HAP-1 (cell line): ENCODE measurements around the gene RICTOR.
"Not testable (repeated sequence)": the region's sequence is repeated elsewhere in the genome, so short reads cannot be mapped to it uniquely, and the experiment has no call there.

Experiments used
- DNase-seq, 2 experiments: peaks; one replicate each; pipeline ENCODE4 v3.0.0-alpha.2; 2016 to 2020; ENCODE audit warnings: low spot score in 2 of 2
- H3K27me3 ChIP-seq: fragments of 250-450 bp; sonication (Bioruptor Pico); 2 replicates; pipeline ENCODE4 v1.5.1; 2020; ENCODE audit warnings: low read depth, mild to moderate bottlenecking, moderate library complexity
- H3K36me3 ChIP-seq: fragments of 250-450 bp; sonication (Bioruptor Pico); replicated peaks from 2 replicates; pipeline ENCODE4 v1.5.1; 2020; ENCODE audit warnings: mild to moderate bottlenecking
- H3K4me1 ChIP-seq: fragments of 250-450 bp; sonication (Bioruptor Pico); 2 replicates; pipeline ENCODE4 v1.5.1; 2020; ENCODE audit warnings: mild to moderate bottlenecking
- H3K4me3 ChIP-seq: fragments of 250-450 bp; sonication (Bioruptor Pico); 2 replicates; pipeline ENCODE4 v1.5.1; 2020; ENCODE audit warnings: mild to moderate bottlenecking, moderate library complexity
- H3K9me3 ChIP-seq: fragments of 250-450 bp; sonication (Bioruptor Pico); 2 replicates; pipeline ENCODE4 v1.5.1; 2020; ENCODE audit warnings: mild to moderate bottlenecking, moderate library complexity
- in situ Hi-C: fragments of 300-500 bp; cut with MboI; formaldehyde crosslinking; loops from 3 replicates; pipeline ENCODE4 v1.14.3; 2020; ENCODE audit warnings: low sequenced_read_pairs, inconsistent platforms, mixed read lengths

Gene RICTOR

DNA sequence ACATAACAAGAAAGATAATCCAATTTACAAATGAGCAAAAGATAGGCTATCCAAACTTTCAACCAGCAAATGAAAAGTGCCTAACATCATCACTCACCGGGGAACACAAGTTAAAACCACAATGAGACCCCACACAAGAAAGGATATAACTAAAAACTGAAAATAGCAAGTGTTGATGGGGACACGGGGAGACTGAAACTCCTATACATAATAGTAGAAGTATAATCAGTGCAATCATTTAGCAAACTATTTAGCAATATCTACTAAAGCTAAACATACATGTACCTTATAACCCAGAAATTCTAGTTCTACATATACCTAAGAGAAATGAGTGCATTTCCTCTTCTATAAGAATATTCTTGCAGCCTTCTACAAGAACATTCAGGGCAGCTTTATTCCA is 72.5 kb downstream of the RICTOR start:
- Histone ChIP-seq H3K36me3 (no peaks in the 10 kb centered on the region), H3K4me1 (peaks cover 11% of the 10 kb centered on the region), H3K9me3 (no peaks in the 10 kb centered on the region), H3K4me3 (no peak overlapping the region), H3K27me3 (no peaks in the 10 kb centered on the region)
- DNase-seq: no peak
- in situ Hi-C loops: no loop called here

DNA sequence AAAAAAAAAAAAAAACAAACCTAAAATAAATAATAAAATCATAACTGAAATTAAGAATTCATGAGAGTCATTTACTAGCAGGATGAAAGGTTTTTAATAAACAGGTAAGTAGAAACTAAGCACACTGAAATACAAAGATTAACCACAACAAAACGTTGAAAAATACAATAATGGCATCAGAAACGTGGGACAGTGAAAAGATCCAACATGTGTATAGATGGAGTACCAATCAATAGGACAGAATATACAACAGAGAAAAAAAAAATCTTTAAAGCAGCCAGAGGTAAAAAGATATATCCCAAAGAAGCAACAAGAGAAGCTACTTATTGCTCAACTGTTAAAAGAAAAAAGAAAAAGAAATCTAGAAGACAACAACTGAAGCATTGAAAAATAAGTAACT is 75.2 kb downstream of the RICTOR start:
- DNase-seq: no peak
- H3K9me3 ChIP-seq: no peaks in the 10 kb centered on the region
- in situ Hi-C loops: no loop called here
- no peaks in the 10 kb centered on the region for H3K36me3 ChIP-seq
- no peaks in the 10 kb centered on the region for H3K27me3 ChIP-seq
- peaks cover 11% of the 10 kb centered on the region for H3K4me1 ChIP-seq
- no peak overlapping the region for H3K4me3 ChIP-seq

DNA sequence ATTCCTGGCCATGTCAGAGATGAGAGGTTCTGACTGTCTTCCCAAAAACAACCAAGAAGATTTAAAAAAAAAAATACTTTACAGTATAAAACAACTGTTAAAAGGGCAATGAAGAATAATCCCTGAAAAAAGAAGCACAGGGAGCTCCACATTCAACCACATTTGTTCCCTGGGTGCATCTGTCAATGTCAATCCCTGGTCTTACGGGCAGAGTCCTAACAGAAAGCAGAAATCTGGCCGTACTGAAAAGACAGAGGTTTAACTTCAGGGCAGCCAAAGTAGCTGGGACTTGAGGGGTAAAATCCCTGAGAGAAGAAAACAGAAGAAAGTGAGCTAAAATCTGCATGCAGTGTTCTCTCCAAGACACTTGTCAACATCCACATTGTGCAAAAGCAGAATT is 76.6 kb downstream of the RICTOR start:
- DNase-seq: peak in 1 of 2 experiments; percentile 13
- no peak overlapping the region for H3K4me3 ChIP-seq
- in situ Hi-C loops: no loop called here
- peaks cover 11% of the 10 kb centered on the region for H3K4me1 ChIP-seq
- H3K27me3 ChIP-seq: no peaks in the 10 kb centered on the region
- no peaks in the 10 kb centered on the region for H3K36me3 ChIP-seq
- H3K9me3 ChIP-seq: no peaks in the 10 kb centered on the region

DNA sequence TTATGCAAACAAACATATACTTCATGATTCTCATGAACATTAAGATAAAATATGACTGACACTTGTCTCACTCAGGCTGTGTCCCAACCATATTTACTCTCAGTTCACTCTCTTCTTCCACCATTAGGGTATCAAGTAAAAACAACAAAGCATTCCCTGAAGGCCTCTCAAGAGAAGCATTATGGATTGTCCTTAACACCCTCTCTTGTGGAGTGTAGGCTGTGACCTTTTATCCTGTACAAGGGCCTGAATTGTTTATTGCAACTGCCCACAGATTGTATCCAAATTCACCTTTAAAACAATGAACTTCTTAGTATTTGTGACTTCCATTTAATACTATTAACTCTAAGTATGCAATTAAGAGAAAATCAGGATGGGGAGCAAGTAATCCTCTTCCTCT is 78.1 kb downstream of the RICTOR start:
- Histone ChIP-seq H3K36me3 (no peaks in the 10 kb centered on the region), H3K4me1 (peaks cover 11% of the 10 kb centered on the region), H3K27me3 (no peaks in the 10 kb centered on the region), H3K4me3 (no peak overlapping the region), H3K9me3 (no peaks in the 10 kb centered on the region)
- in situ Hi-C loops: no loop called here
- DNase-seq: no peak

DNA sequence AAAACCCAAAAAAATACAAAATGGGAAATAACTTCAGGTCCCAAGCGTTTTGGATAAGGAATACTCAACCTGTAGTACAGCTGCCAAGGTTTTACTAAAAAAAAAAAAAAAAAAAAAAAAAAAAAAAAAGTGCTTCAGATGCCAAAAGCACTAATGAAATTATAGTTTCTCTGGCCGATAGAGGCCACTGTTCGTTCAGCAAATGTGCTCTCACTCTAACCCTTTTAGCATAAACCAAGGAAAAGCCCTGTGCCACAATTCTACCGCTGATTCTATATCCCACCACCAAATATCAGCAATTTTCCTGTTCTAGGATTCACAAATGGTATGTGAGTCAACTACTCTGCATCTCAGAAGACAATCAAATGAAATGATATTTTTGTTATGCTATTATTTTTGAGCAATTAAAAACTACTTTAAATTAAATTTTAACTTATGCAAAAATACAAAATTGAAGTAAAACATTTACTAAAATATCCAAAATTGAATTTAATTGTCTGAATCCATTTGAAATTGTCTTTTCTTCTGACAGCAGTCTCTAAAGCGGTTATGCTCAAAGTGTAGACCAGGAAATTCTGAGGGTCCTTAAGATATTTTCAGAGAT is 79.8 kb downstream of the RICTOR start:
- no peaks in the 10 kb centered on the region for H3K27me3 ChIP-seq
- H3K4me3 ChIP-seq: no peak overlapping the region
- H3K36me3 ChIP-seq: 0 out of 2 replicates have a peak, but pooled peaks cover 5% of the 10 kb centered on the region
- DNase-seq: peak; percentile 57 to 80
- peaks cover 11% of the 10 kb centered on the region for H3K4me1 ChIP-seq
- no peaks in the 10 kb centered on the region for H3K9me3 ChIP-seq
- in situ Hi-C loops: no loop called here

DNA sequence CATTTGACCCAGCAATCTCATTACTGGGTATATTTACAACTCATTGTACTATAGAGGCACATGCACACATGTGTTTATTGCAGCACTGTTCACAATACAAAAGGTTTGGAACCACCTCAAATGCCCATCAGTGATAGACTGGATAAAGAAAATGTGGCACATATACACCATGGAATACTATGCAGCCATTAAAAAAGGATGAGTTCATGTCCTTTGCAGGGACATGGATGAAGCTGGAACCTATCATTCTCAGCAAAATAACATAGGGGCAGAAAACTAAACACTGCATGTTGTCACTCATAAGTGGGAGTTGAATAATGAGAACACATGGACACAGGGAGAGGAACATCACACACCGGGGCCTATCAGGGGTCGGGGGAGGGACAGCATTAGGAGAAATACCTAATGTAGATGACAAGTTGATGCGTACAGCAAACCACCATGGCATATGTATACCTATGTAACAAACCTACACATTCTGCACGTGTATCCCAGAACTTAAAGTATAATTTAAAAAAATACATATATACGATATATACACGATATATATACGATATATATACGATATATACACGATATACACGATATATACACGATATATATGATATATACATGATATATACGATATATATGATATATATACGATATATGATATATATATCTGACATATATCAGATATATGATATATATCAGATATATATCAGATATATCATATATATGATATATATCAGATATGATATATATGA is 84.1 kb downstream of the RICTOR start:
- H3K27me3 ChIP-seq, DNase-seq, H3K9me3 ChIP-seq, H3K4me1 ChIP-seq, H3K4me3 ChIP-seq, H3K36me3 ChIP-seq, in situ Hi-C loops: not testable (repeated sequence)

DNA sequence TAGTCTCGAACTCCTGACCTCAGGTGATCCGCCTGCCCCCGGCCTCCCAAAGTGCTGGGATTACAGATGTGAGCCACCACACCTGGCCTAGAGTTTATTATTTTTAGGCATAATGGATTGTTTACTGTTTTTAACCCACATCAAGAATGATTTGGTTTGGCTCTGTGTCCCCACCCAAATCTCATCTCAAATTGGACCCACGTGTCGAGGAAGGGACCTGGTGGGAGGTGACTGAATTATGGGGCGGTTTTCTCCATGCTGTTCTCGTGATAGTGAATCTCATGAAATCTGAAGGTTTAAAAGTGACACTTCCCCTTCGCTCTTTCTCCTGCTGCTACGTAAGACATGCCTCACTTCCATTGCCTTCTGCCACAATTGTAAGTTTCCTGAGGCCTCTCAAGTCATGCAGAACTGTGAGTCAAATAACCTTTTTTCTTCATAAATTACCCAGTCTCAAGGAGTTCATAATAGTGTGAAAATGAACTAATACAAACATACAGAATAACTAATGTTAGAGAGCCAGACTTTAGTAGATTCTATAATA is 88.2 kb downstream of the RICTOR start:
- Histone ChIP-seq H3K4me3 (no peak overlapping the region), H3K36me3 (peaks cover 8% of the 10 kb centered on the region; the same call in 1 of the 2 replicates), H3K27me3 (no peaks in the 10 kb centered on the region), H3K4me1 (no peaks in the 10 kb centered on the region), H3K9me3 (no peaks in the 10 kb centered on the region)
- in situ Hi-C loops: no loop called here
- DNase-seq: no peak

DNA sequence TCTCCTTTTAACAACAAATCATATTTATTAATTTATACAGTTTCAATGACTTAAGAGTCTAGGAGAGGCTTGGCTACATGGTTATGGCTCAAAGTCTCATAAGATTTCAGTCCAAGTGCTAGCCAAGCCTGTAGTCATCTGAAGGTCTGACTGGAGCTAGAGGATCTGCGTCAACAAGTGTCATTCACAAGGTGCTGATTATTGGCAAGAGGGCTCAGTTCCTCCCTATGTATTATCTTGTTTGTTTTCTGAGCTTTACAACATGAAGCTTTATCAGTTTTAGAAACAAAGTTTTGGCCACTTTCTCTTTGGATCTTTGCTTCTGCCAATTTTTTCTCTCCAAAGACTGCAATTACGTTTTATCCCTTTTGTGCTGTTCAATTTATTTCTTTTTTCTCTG is 94.7 kb downstream of the RICTOR start:
- in situ Hi-C loops: no loop called here
- no peak for DNase-seq
- Histone ChIP-seq H3K4me1 (peaks cover 9% of the 10 kb centered on the region), H3K4me3 (no peak overlapping the region), H3K36me3 (no peaks in the 10 kb centered on the region), H3K9me3 (no peaks in the 10 kb centered on the region), H3K27me3 (no peaks in the 10 kb centered on the region)

DNA sequence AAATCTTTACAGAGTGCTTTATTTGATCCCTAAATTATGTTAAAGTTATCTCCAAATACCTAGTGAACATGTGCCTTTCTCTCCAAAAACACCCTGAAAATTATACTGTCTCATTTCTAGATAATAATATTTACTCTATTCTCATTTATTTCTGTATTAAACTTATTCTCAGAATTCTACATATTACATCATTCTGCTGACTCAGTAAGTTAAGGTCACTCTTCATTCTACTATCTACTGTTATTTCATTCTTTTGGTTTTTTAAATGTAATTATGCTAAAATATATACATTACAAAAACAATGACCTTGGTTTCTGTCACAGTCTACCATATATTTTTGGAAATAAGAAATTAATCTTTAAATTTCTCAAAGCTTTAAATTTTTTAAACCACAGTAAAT is 96.2 kb downstream of the RICTOR start:
- peaks cover 9% of the 10 kb centered on the region for H3K4me1 ChIP-seq
- no peaks in the 10 kb centered on the region for H3K9me3 ChIP-seq
- in situ Hi-C loops: no loop called here
- no peaks in the 10 kb centered on the region for H3K36me3 ChIP-seq
- DNase-seq: no peak
- H3K27me3 ChIP-seq: no peaks in the 10 kb centered on the region
- no peak overlapping the region for H3K4me3 ChIP-seq

DNA sequence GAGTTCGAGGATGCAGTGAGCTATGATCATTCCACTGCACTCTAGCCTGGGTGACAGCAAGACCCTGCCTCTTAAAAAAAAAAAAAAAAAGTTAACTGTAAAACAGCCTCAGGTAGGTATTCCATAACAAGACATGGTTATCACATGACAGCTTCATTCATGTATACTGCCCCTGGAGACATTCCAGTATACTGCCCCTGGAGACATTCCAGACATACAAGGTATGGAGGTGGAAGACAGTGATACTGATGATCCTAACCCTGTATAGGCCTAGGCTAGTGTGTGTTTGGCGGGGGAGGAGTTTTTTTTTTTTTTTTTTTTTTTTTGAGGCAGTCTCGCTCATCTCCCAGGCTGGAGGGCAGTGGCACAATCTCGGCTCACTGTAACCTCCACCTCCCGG is 105.5 kb downstream of the RICTOR start:
- H3K4me1 ChIP-seq: no peaks in the 10 kb centered on the region

DNA sequence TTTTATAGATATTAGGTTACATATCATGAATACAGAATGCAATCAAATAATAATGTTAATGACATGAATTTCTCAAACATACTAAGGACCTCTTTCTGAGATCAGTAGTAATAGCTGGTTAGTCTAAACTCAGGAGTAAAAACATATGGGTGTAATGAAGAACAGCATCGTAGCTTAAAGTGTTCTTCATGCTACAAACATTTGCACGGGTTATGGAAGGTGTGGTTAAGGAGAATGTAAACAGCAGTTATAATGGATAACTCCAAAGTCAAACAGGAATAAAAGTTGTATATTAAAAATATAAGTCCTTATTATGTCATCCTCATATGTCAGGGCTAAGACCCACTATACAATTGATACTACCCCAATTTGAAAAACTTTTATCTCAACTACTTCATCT is 112.5 kb downstream of the RICTOR start:
- no peaks in the 10 kb centered on the region for H3K9me3 ChIP-seq
- no peak overlapping the region for H3K4me3 ChIP-seq
- no peak for DNase-seq
- H3K36me3 ChIP-seq: peaks cover 21% of the 10 kb centered on the region
- in situ Hi-C loops: no loop called here
- H3K4me1 ChIP-seq: no peaks in the 10 kb centered on the region
- H3K27me3 ChIP-seq: no peaks in the 10 kb centered on the region

More for the DNA sequence above, 105.5 kb downstream of the RICTOR start:
- Histone ChIP-seq H3K36me3 (no peaks in the 10 kb centered on the region), H3K27me3 (no peaks in the 10 kb centered on the region), H3K9me3 (no peaks in the 10 kb centered on the region), H3K4me3 (no peak overlapping the region)
- DNase-seq: no peak
- in situ Hi-C loops: no loop called here

DNA sequence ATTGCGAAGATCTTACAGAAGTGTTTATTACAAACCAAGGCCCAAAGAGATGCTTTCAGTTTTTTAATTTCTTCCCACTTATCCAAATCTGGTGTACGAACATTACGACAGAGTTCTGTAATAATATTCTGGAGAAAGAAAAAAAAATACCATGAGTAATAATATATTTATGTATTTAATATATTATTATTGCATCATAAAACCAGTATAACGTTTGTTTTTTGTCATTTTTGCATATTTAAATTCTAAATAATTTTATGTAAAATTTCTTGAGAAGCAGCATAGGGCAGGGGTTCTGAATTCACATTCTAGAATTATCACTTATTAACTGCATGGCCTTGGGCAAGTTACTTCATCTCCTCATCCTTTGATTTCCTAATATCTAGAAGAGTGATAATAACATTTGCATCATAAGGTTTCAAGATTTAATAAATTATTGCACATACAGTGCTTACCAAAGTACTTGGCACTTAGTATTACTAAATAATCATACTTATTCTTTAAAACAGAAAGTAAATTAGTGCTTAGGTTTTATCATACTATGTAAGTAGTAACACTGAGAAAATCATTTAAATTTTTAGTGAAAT is 120.7 kb downstream of the RICTOR start:
- no peak for DNase-seq
- H3K9me3 ChIP-seq: no peaks in the 10 kb centered on the region
- H3K4me1 ChIP-seq: peaks cover 5% of the 10 kb centered on the region
- H3K36me3 ChIP-seq: peaks cover 23% of the 10 kb centered on the region
- in situ Hi-C loops: no loop called here
- H3K27me3 ChIP-seq: no peaks in the 10 kb centered on the region
- H3K4me3 ChIP-seq: no peak overlapping the region

DNA sequence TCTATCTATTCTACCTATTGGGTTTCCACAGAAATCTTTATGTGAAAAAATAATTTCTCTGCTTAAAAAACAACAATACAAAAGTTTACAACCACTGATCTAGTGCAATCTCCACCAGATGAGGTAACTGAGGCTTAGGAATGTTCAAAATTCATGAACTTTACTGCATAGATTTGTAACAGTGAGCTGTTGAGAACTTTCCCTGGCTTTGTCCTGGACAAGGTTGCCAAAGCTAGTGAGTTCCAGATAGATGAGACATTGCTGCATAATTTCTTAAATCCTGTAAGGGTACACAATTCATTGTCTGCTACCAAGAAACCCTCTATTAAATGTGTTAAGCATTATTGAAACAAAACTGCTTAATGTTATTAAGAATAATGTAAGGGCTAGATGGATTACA is 125.7 kb downstream of the RICTOR start:
- no peak for DNase-seq
- in situ Hi-C loops: no loop called here
- H3K36me3 ChIP-seq: peaks cover 26% of the 10 kb centered on the region
- no peak overlapping the region for H3K4me3 ChIP-seq
- peaks cover 5% of the 10 kb centered on the region for H3K4me1 ChIP-seq
- no peaks in the 10 kb centered on the region for H3K27me3 ChIP-seq
- H3K9me3 ChIP-seq: no peaks in the 10 kb centered on the region

DNA sequence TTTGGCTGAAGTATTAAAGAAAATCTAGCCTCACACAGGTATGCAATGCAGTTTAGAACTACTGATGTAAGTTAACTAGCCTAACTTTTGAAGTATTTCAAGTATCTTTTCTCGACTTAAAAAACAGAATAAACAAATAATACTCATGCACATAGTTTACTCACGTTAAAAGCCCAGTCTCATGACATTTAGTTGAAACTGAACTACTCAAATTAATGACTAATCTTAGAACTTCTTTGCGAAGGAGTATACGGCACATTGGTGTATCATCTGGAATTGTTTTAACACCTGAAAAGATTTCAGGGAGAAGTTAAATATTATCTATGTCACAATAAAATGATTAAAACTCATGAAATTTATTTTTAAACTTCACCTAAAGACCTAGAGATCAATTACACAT is 129.9 kb downstream of the RICTOR start:
- in situ Hi-C loops: no loop called here
- Histone ChIP-seq H3K36me3 (peaks cover 18% of the 10 kb centered on the region), H3K4me3 (no peak overlapping the region), H3K9me3 (no peaks in the 10 kb centered on the region), H3K27me3 (no peaks in the 10 kb centered on the region), H3K4me1 (peaks cover 6% of the 10 kb centered on the region)
- DNase-seq: no peak
